IPS-18a (cell line): ENCODE results near the gene NGLY1.

ENCODE experiments used
- H3K27ac ChIP-seq: one replicate; pipeline ENCODE4 v1.5.1; 2013; ENCODE audit warnings: low read length
- H3K27me3 ChIP-seq: one replicate; pipeline ENCODE4 v1.6.1; 2013; ENCODE audit warnings: mild to moderate bottlenecking, low read length; ENCODE audit not compliant: control insufficient read depth, insufficient read depth
- H3K36me3 ChIP-seq: one replicate; pipeline ENCODE4 v1.6.1; 2013; ENCODE audit warnings: low read depth, low read length; ENCODE audit not compliant: control insufficient read depth
- H3K4me1 ChIP-seq: one replicate; pipeline ENCODE4 v1.6.1; 2013; ENCODE audit warnings: low read depth, low read length; ENCODE audit not compliant: control insufficient read depth
- H3K4me3 ChIP-seq: one replicate; pipeline ENCODE4 v1.5.1; 2013; ENCODE audit warnings: low read length
- H3K9ac ChIP-seq: one replicate; pipeline ENCODE4 v1.6.1; 2013; ENCODE audit warnings: mild to moderate bottlenecking, low read length, moderate library complexity
- H3K9me3 ChIP-seq: one replicate; pipeline ENCODE4 v1.6.1; 2013; ENCODE audit warnings: low read depth, low read length; ENCODE audit not compliant: control insufficient read depth

Gene NGLY1

GRCh38 chr3:25728101-25728500 lies 55.1 kb downstream of the NGLY1 start:
- Histone ChIP-seq H3K27ac (no peak overlapping the region), H3K4me3 (no peak overlapping the region), H3K9me3 (no peaks in the 10 kb centered on the region), H3K9ac (no peak overlapping the region), H3K36me3 (peaks cover 18% of the 10 kb centered on the region), H3K4me1 (no peaks in the 10 kb centered on the region), H3K27me3 (no peaks in the 10 kb centered on the region)

- Histone ChIP-seq H3K27ac (no peak overlapping the region), H3K9me3 (no peaks in the 10 kb centered on the region), H3K4me1 (no peaks in the 10 kb centered on the region), H3K9ac (no peak overlapping the region), H3K4me3 (no peak overlapping the region), H3K27me3 (no peaks in the 10 kb centered on the region), H3K36me3 (peaks cover 13% of the 10 kb centered on the region)
Measured at GRCh38 chr3:25727316-25727715, 55.9 kb downstream of the NGLY1 start.

DNA sequence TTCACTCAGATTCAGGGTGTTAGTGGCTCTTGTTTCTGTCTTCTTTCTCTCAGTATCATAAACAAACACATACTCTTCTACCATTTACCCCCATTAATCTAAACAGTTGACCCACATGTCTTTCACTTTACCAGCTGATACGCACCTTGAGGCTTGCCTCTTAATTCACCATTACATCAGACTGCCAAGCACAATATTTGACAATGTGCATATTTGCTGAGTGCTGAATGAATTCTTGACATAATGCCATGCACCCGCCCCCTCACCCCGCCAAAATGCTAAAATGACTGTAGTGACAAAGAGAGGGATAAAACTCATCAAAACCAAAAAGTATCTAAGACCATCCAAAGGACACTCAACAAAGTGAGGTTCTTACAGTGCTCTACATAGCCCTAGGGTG lies 57.4 kb downstream of the NGLY1 start:
- no peak overlapping the region for H3K4me3 ChIP-seq
- no peaks in the 10 kb centered on the region for H3K27me3 ChIP-seq
- no peaks in the 10 kb centered on the region for H3K4me1 ChIP-seq
- H3K36me3 ChIP-seq: peaks cover 13% of the 10 kb centered on the region
- no peaks in the 10 kb centered on the region for H3K9me3 ChIP-seq
- no peak overlapping the region for H3K27ac ChIP-seq
- no peak overlapping the region for H3K9ac ChIP-seq

DNA sequence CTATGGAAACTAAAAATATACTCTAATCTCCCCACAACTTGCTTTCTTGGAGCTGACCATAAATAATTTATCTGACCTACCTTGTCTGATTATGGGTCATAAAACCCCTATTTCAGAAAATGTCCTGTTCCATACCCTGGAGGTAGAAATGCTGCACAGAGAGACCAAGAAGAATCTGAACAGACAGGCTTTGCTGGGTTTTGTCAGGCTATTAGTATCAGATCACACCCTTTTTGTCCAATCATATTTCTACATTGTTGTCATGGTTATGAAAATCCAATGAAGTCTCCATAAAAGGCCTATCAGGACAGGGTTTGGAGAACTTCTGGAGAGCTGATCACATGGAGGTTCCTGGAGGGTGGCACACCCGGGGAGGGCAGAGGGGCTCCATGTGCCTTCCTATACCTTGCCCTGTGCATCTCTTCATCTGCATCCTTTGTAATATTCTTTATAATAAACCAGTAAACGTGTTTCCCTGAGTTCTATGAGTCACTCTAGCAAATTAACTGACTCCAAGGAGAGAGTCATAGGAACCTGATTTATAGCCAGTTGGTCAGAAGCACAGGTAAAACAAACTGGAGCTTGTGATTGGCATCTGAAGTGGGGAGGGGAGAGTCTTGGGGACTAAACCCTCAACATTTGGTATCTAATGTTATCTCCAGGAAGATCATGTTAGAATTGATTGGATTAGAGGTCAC lies 58.1 kb downstream of the NGLY1 start:
- Histone ChIP-seq H3K27ac (no peak overlapping the region), H3K9ac (no peak overlapping the region), H3K9me3 (no peaks in the 10 kb centered on the region), H3K36me3 (peaks cover 13% of the 10 kb centered on the region), H3K4me3 (no peak overlapping the region), H3K27me3 (no peaks in the 10 kb centered on the region), H3K4me1 (no peaks in the 10 kb centered on the region)

- Histone ChIP-seq H3K4me1 (no peaks in the 10 kb centered on the region), H3K9me3 (no peaks in the 10 kb centered on the region), H3K4me3 (no peak overlapping the region), H3K9ac (no peak overlapping the region), H3K36me3 (peaks cover 9% of the 10 kb centered on the region), H3K27ac (no peak overlapping the region), H3K27me3 (no peaks in the 10 kb centered on the region)
Measured at GRCh38 chr3:25723802-25724201, 59.4 kb downstream of the NGLY1 start.

DNA sequence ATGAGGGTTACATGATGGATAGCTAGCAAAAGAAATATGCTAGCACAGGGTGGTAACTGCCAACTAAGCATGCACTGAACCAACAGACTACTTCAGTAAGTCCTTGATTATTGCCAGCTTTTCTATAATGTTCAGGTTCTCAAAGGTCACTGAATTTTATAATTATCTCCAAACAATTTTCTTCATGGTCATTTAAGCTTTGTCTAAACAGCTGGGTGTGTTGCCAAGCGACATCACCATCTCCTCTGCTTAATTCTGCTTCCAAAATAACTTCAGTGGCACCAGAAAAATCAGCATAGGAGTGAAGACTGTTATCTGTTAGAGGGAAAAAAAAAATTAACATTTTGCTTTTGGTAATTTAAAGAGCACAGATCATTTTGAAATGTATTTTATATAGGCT lies 63.9 kb downstream of the NGLY1 start:
- H3K4me3 ChIP-seq: no peak overlapping the region
- no peaks in the 10 kb centered on the region for H3K27me3 ChIP-seq
- H3K9ac ChIP-seq: no peak overlapping the region
- H3K36me3 ChIP-seq: no peaks in the 10 kb centered on the region
- no peak overlapping the region for H3K27ac ChIP-seq
- H3K4me1 ChIP-seq: no peaks in the 10 kb centered on the region
- no peaks in the 10 kb centered on the region for H3K9me3 ChIP-seq

GRCh38 chr3:25713341-25713985 lies 69.8 kb downstream of the NGLY1 start:
- Histone ChIP-seq H3K36me3 (no peaks in the 10 kb centered on the region), H3K9me3 (no peaks in the 10 kb centered on the region), H3K4me3 (no peak overlapping the region), H3K27ac (no peak overlapping the region), H3K4me1 (no peaks in the 10 kb centered on the region), H3K27me3 (no peaks in the 10 kb centered on the region), H3K9ac (no peak overlapping the region)

DNA sequence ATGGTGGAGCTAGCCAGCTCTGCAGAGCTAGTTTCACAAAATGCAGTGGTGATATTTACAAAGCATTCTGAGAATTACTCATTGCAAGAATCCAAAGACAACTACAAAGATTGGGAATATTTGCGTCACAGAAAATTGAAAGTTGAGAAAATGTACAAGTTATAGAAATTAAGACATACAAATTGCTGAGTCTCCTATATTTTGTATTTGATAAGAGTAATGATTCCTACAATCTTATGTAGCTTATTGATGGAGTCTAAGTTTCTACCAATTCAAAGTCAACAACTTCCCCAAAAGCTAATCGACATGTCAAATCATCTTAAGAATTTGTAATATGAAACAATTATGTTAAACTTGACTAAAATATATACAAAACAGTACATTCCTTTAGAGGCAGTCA lies 72.2 kb downstream of the NGLY1 start:
- H3K27ac ChIP-seq: no peak overlapping the region
- no peaks in the 10 kb centered on the region for H3K27me3 ChIP-seq
- no peak overlapping the region for H3K9ac ChIP-seq
- H3K4me3 ChIP-seq: no peak overlapping the region
- H3K4me1 ChIP-seq: no peaks in the 10 kb centered on the region
- H3K9me3 ChIP-seq: no peaks in the 10 kb centered on the region
- H3K36me3 ChIP-seq: no peaks in the 10 kb centered on the region

- Histone ChIP-seq H3K4me1 (no peaks in the 10 kb centered on the region), H3K9me3 (no peaks in the 10 kb centered on the region), H3K27ac (no peak overlapping the region), H3K9ac (no peak overlapping the region), H3K4me3 (no peak overlapping the region), H3K36me3 (no peaks in the 10 kb centered on the region), H3K27me3 (no peaks in the 10 kb centered on the region)
Measured at GRCh38 chr3:25708036-25708435, 75.2 kb downstream of the NGLY1 start.

DNA sequence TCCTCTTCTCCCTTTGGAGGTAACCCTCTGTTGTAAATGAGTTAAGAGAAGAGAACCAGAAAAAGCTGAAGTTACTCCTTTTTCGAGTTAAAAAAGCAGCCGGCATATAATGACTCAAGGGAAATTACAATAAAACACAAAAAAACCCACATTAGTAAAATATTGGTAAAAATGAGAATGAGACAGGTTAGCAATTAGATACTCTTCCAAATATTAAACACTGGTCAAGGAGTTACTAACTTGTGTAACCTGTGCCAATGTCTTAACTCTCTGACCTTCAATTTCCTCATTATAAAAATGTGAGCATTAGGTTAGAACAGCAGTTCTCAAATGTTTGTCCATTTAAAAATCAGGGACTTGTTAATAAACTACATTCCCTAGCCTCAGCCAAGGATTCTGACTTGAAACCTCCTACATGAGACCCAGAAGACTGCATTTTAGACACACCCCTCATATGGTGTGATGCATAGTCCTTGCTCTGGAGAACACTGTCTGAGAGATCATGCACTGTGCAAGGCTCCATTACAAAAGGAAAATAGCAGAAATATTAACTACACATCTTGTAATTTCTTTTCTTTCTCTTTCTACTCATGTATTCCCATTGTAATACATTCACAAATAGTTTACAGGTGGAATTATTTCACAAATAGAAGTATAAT lies 75.8 kb downstream of the NGLY1 start:
- Histone ChIP-seq H3K4me3 (no peak overlapping the region), H3K9me3 (no peaks in the 10 kb centered on the region), H3K9ac (no peak overlapping the region), H3K36me3 (no peaks in the 10 kb centered on the region), H3K4me1 (no peaks in the 10 kb centered on the region), H3K27me3 (no peaks in the 10 kb centered on the region), H3K27ac (no peak overlapping the region)

- H3K27ac ChIP-seq: no peak overlapping the region
- no peaks in the 10 kb centered on the region for H3K9me3 ChIP-seq
- H3K27me3 ChIP-seq: no peaks in the 10 kb centered on the region
Measured at GRCh38 chr3:25706213-25706612, 77.0 kb downstream of the NGLY1 start.

GRCh38 chr3:25697553-25697952 lies 85.7 kb downstream of the NGLY1 start:
- Histone ChIP-seq H3K9ac (no peak overlapping the region), H3K9me3 (no peaks in the 10 kb centered on the region), H3K36me3 (no peaks in the 10 kb centered on the region), H3K27me3 (no peaks in the 10 kb centered on the region), H3K4me3 (no peak overlapping the region), H3K27ac (no peak overlapping the region), H3K4me1 (no peaks in the 10 kb centered on the region)

More at GRCh38 chr3:25706213-25706612, 77.0 kb downstream of the NGLY1 start:
- Histone ChIP-seq H3K36me3 (no peaks in the 10 kb centered on the region), H3K4me3 (no peak overlapping the region), H3K9ac (no peak overlapping the region), H3K4me1 (no peaks in the 10 kb centered on the region)
